H9 (cell line): ENCODE measurements around the gene EGFR. TPM values are rescaled to one million over a fixed set of nuclear protein-coding genes. Genes with fewer than 3 reads are reported as not detected.

ENCODE experiments used
- DNase-seq: peaks from one replicate; pipeline ENCODE4 v3.0.0-alpha.2; 2017
- H2AFZ ChIP-seq: one replicate; pipeline ENCODE4 v1.6.1; 2013; ENCODE audit warnings: mild to moderate bottlenecking, low read length, control low read depth, moderate library complexity
- H2AK5ac ChIP-seq: 2 replicates; pipeline ENCODE4 v1.6.1; 2013; ENCODE audit warnings: low read length, control low read depth, mixed read lengths; ENCODE audit not compliant: insufficient read length
- H2BK120ac ChIP-seq: one replicate; pipeline ENCODE4 v1.6.1; 2013; ENCODE audit warnings: low read depth, mild to moderate bottlenecking, low read length, control low read depth, inconsistent platforms; ENCODE audit not compliant: poor library complexity, severe bottlenecking
- H2BK12ac ChIP-seq: 2 replicates; pipeline ENCODE4 v1.6.1; 2013; ENCODE audit warnings: low read length, control low read depth, mixed read lengths, low read depth; ENCODE audit not compliant: insufficient read length
- H2BK15ac ChIP-seq: 2 replicates; pipeline ENCODE4 v1.6.1; 2013; ENCODE audit warnings: low read depth, low read length, control low read depth
- H2BK20ac ChIP-seq: one replicate; pipeline ENCODE4 v1.6.1; 2013; ENCODE audit warnings: low read depth, mild to moderate bottlenecking, low read length, control low read depth, inconsistent platforms; ENCODE audit not compliant: poor library complexity, severe bottlenecking
- H2BK5ac ChIP-seq: 2 replicates; pipeline ENCODE4 v1.6.1; 2013; ENCODE audit warnings: low read length, control low read depth, mixed read lengths; ENCODE audit not compliant: insufficient read length
- H3K14ac ChIP-seq: 2 replicates; pipeline ENCODE4 v1.6.1; 2013; ENCODE audit warnings: low read length, control low read depth; ENCODE audit not compliant: insufficient read depth
- H3K18ac ChIP-seq: 2 replicates; pipeline ENCODE4 v1.6.1; 2013; ENCODE audit warnings: low read depth, mild to moderate bottlenecking, mixed read lengths, low read length, control low read depth; ENCODE audit not compliant: insufficient read length
- H3K23ac ChIP-seq: 2 replicates; pipeline ENCODE4 v1.6.1; 2013; ENCODE audit warnings: low read length, control low read depth, mixed read lengths, low read depth; ENCODE audit not compliant: insufficient read length
- H3K23me2 ChIP-seq: 2 replicates; pipeline ENCODE4 v1.6.1; 2013; ENCODE audit warnings: low read depth, mild to moderate bottlenecking, mixed read lengths, low read length, control low read depth; ENCODE audit not compliant: insufficient read length, poor library complexity, severe bottlenecking
- H3K27ac ChIP-seq: 2 replicates; pipeline ENCODE4 v1.5.1; 2013; ENCODE audit warnings: low read length, control low read depth, mixed read lengths, low read depth; ENCODE audit not compliant: insufficient read length
- H3K27me3 ChIP-seq: 2 replicates; pipeline ENCODE4 v1.6.1; 2013; ENCODE audit warnings: low read length, control low read depth, inconsistent platforms; ENCODE audit not compliant: insufficient read depth
- H3K4ac ChIP-seq: 2 replicates; pipeline ENCODE4 v1.6.1; 2013; ENCODE audit warnings: low read depth, mild to moderate bottlenecking, control low read depth, inconsistent platforms, low read length, moderate library complexity
- H3K4me1 ChIP-seq: 2 replicates; pipeline ENCODE4 v1.6.1; 2013; ENCODE audit warnings: low read length, control low read depth, inconsistent platforms; ENCODE audit not compliant: insufficient read depth
- H3K4me2 ChIP-seq: 2 replicates; pipeline ENCODE4 v1.6.1; 2013; ENCODE audit warnings: low read length, control low read depth, mixed read lengths; ENCODE audit not compliant: insufficient read length, insufficient read depth
- H3K56ac ChIP-seq: 2 replicates; pipeline ENCODE4 v1.6.1; 2013; ENCODE audit warnings: low read depth, mild to moderate bottlenecking, mixed read lengths, low read length, control low read depth; ENCODE audit not compliant: insufficient read length
- H3K79me1 ChIP-seq: 2 replicates; pipeline ENCODE4 v1.6.1; 2013; ENCODE audit warnings: low read depth, mild to moderate bottlenecking, moderate library complexity, low read length, control low read depth, inconsistent platforms; ENCODE audit not compliant: insufficient read depth, poor library complexity, severe bottlenecking
- H3K79me2 ChIP-seq: 2 replicates; pipeline ENCODE4 v1.6.1; 2013; ENCODE audit warnings: low read length, control low read depth, inconsistent platforms; ENCODE audit not compliant: insufficient read depth
- H3K9ac ChIP-seq: 2 replicates; pipeline ENCODE4 v1.6.1; 2013; ENCODE audit warnings: low read length, control low read depth, mixed read lengths; ENCODE audit not compliant: insufficient read length; ENCODE audit errors: extremely low read depth
- H3K9me3 ChIP-seq: one replicate; pipeline ENCODE4 v1.6.1; 2013; ENCODE audit warnings: low read depth, low read length, inconsistent platforms; ENCODE audit not compliant: control insufficient read depth
- H3T11ph ChIP-seq: one replicate; pipeline ENCODE4 v1.6.1; 2013; ENCODE audit warnings: mild to moderate bottlenecking, low read length, control low read depth, inconsistent platforms
- H4K20me1 ChIP-seq: one replicate; pipeline ENCODE4 v1.6.1; 2013; ENCODE audit not compliant: control insufficient read depth, insufficient read length, insufficient read depth
- H4K5ac ChIP-seq: 2 replicates; pipeline ENCODE4 v1.6.1; 2013; ENCODE audit warnings: low read depth, mild to moderate bottlenecking, mixed read lengths, low read length, control low read depth; ENCODE audit not compliant: insufficient read length
- H4K8ac ChIP-seq: replicated peaks from 2 replicates; pipeline ENCODE4 v1.6.1; 2013; ENCODE audit warnings: low read length, control low read depth, mixed read lengths, low read depth; ENCODE audit not compliant: insufficient read length
- H4K91ac ChIP-seq: 2 replicates; pipeline ENCODE4 v1.6.1; 2013; ENCODE audit warnings: low read depth, mild to moderate bottlenecking, moderate library complexity, mixed read lengths, low read length, control low read depth; ENCODE audit not compliant: insufficient read length
- H3K27ac Mint-ChIP-seq, 3 experiments: 2 replicates in 2 of 3; 3 replicates in 1 of 3; pipeline ENCODE4 v1.8.0; 2020 to 2021; ENCODE audit warnings: mixed read lengths in 3 of 3, mild to moderate bottlenecking in 1 of 3, moderate library complexity in 1 of 3
- H3K27me3 Mint-ChIP-seq: 2 replicates; pipeline ENCODE4 v1.8.0; 2021; ENCODE audit warnings: low read depth, mild to moderate bottlenecking, moderate library complexity, mixed read lengths
- H3K36me3 Mint-ChIP-seq, 3 experiments: 2 replicates in 2 of 3; 3 replicates in 1 of 3; pipeline ENCODE4 v1.8.0; 2020 to 2021; ENCODE audit warnings: low read depth in 3 of 3, mixed read lengths in 3 of 3; ENCODE audit not compliant: insufficient read depth in 1 of 3
- H3K4me1 Mint-ChIP-seq, 2 experiments: 2 replicates each; pipeline ENCODE4 v1.8.0; 2020; ENCODE audit warnings: mixed read lengths in 2 of 2
- H3K4me3 Mint-ChIP-seq, 2 experiments: 2 replicates in 1 of 2; 3 replicates in 1 of 2; pipeline ENCODE4 v1.8.0; 2020 to 2021; ENCODE audit warnings: mild to moderate bottlenecking in 2 of 2, mixed read lengths in 2 of 2, moderate library complexity in 1 of 2
- H3K9me3 Mint-ChIP-seq, 2 experiments: 2 replicates in 1 of 2; 3 replicates in 1 of 2; pipeline ENCODE4 v1.8.0; 2020; ENCODE audit warnings: mild to moderate bottlenecking in 2 of 2, mixed read lengths in 2 of 2, moderate library complexity in 1 of 2
- CTCF ChIP-seq: fragments of 200-600 bp; sonication (generic); conservative IDR thresholded peaks from 3 replicates; pipeline ENCODE4 v1.8.0; 2021; ENCODE audit warnings: antibody characterized with exemption, mild to moderate bottlenecking
- WGBS: extraction: QIAGEN DNeasy Blood & Tissue Kit; methylation state at CpG from one replicate; pipeline ENCODE4 v1.1.7; 2013; ENCODE audit warnings: missing lambda C conversion rate, low lambda C conversion rate, mixed read lengths; ENCODE audit not compliant: insufficient read length; ENCODE audit errors: extremely low coverage; 5-methylcytosine and 5-hydroxymethylcytosine counted together
- total RNA-seq: library from RNA; stranded (reverse); gene quantifications from 2 replicates; pipeline ENCODE4 v1.2.1, GENCODE V29; 2021

EGFR gene
- total RNA-seq, 1 experiment from 2014 or later = 3.3 TPM

GRCh38 chr7:55177589-55178261 is 158.9 kb downstream of the EGFR start:
- no CpG with 5 or more reads among the region's 18 CpGs for WGBS
- peaks cover 2 to 7% of the 10 kb centered on the region in 2 experiments; a peak in 2 of 4 replicates for H3K4me1 Mint-ChIP-seq
- no peak for TF ChIP-seq CTCF

More at GRCh38 chr7:55177589-55178261, 158.9 kb downstream of the EGFR start:
- H2BK20ac ChIP-seq = no peak overlapping the region
- H3T11ph ChIP-seq = no peak overlapping the region
- H2BK120ac ChIP-seq = no peak overlapping the region
- H3K79me1 ChIP-seq = no peaks in the 10 kb centered on the region
- no peaks in the 10 kb centered on the region for H3K27me3 ChIP-seq
- H2AK5ac ChIP-seq = no peak overlapping the region
- no peak overlapping the region for H2BK5ac ChIP-seq
- H3K4me1 ChIP-seq = no peaks in the 10 kb centered on the region
- no peaks in the 10 kb centered on the region for H3K23me2 ChIP-seq
- no peaks in the 10 kb centered on the region for H4K20me1 ChIP-seq
- Mint-ChIP-seq H3K27ac (no peak overlapping the region; a peak in 2 of 7 replicates), H3K9me3 (no peaks in the 10 kb centered on the region), H3K4me3 (no peak overlapping the region), H3K27me3 (no peaks in the 10 kb centered on the region), H3K36me3 (peaks cover 0 to 3% (median 0%) of the 10 kb centered on the region in 3 experiments; a peak in 2 of 7 replicates)
- H4K91ac ChIP-seq = no peak overlapping the region
- no peak for DNase-seq
- no peak overlapping the region for H3K14ac ChIP-seq
- H3K18ac ChIP-seq = no peak overlapping the region
- H3K4me2 ChIP-seq = no peak overlapping the region
- no peak overlapping the region for H2BK15ac ChIP-seq
- H3K4ac ChIP-seq = no peak overlapping the region
- H3K56ac ChIP-seq = no peak overlapping the region
- no peak overlapping the region for H4K8ac ChIP-seq
- H2BK12ac ChIP-seq = no peak overlapping the region
- no peak overlapping the region for H3K27ac ChIP-seq
- H3K9me3 ChIP-seq = no peaks in the 10 kb centered on the region
- H3K23ac ChIP-seq = no peak overlapping the region
- H2AFZ ChIP-seq = no peak overlapping the region
- H4K5ac ChIP-seq = no peak overlapping the region
- no peak overlapping the region for H3K9ac ChIP-seq
- no peaks in the 10 kb centered on the region for H3K79me2 ChIP-seq
